Measurements from ENCODE around the gene ASMT.

GRCh38 chrX:1610166-1610565 is 4.7 kb upstream of the ASMT start:
- TF ChIP-seq, protein P1, sequence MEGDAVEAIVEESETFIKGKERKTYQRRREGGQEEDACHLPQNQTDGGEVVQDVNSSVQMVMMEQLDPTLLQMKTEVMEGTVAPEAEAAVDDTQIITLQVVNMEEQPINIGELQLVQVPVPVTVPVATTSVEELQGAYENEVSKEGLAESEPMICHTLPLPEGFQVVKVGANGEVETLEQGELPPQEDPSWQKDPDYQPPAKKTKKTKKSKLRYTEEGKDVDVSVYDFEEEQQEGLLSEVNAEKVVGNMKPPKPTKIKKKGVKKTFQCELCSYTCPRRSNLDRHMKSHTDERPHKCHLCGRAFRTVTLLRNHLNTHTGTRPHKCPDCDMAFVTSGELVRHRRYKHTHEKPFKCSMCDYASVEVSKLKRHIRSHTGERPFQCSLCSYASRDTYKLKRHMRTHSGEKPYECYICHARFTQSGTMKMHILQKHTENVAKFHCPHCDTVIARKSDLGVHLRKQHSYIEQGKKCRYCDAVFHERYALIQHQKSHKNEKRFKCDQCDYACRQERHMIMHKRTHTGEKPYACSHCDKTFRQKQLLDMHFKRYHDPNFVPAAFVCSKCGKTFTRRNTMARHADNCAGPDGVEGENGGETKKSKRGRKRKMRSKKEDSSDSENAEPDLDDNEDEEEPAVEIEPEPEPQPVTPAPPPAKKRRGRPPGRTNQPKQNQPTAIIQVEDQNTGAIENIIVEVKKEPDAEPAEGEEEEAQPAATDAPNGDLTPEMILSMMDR (conservative IDR thresholded peaks at IDR 0.05; ENCODE audit: low read depth, low read length) = no peak
- TF ChIP-seq EZH2phosphoT487 (IDR thresholded peaks at IDR 0.05; ENCODE audit: borderline replicate concordance, low read length) = no peak
